Fibroblast of pulmonary artery (primary cell): ENCODE results near the gene KCNQ1OT1.

Experiments
- DNase-seq: peaks from one replicate; pipeline ENCODE4 v3.0.0-alpha.2; 2010; ENCODE audit warnings: low read depth
- H3K4me3 ChIP-seq: replicated peaks from 2 replicates; pipeline ENCODE4 v1.5.1; 2011; ENCODE audit warnings: low read depth, mild to moderate bottlenecking, control low read depth, low read length, moderate library complexity
- TF ChIP-seq, protein P1 (sequence below): IDR thresholded peaks from 2 replicates; pipeline ENCODE4 v1.5.1; 2011; ENCODE audit warnings: mild to moderate bottlenecking, control low read depth, low read length, inconsistent platforms; ENCODE audit errors: missing control alignments

The KCNQ1OT1 gene

DNA sequence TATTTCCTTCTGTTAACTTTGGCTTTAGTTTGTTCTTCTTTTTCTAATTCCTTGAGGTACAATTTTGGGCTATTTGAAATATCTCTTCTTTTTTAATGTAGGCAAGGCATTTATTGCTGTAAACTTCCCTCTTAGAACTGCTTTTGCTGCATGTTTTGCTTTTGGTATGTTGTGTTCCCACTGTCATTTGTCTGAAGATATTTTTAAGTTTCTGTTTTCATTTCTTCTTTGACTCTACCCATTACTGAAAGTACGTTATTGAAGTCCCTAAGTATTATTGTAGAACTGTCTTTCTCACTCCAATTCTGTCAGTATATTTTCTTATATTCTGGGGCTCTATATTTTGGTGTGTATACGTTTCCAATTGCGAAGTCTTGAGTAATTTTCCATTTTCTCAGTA is 77.9 kb downstream of the KCNQ1OT1 start:
- TF ChIP-seq, protein P1, sequence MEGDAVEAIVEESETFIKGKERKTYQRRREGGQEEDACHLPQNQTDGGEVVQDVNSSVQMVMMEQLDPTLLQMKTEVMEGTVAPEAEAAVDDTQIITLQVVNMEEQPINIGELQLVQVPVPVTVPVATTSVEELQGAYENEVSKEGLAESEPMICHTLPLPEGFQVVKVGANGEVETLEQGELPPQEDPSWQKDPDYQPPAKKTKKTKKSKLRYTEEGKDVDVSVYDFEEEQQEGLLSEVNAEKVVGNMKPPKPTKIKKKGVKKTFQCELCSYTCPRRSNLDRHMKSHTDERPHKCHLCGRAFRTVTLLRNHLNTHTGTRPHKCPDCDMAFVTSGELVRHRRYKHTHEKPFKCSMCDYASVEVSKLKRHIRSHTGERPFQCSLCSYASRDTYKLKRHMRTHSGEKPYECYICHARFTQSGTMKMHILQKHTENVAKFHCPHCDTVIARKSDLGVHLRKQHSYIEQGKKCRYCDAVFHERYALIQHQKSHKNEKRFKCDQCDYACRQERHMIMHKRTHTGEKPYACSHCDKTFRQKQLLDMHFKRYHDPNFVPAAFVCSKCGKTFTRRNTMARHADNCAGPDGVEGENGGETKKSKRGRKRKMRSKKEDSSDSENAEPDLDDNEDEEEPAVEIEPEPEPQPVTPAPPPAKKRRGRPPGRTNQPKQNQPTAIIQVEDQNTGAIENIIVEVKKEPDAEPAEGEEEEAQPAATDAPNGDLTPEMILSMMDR = no peak
- no peak overlapping the region for H3K4me3 ChIP-seq
- DNase-seq = no peak

DNA sequence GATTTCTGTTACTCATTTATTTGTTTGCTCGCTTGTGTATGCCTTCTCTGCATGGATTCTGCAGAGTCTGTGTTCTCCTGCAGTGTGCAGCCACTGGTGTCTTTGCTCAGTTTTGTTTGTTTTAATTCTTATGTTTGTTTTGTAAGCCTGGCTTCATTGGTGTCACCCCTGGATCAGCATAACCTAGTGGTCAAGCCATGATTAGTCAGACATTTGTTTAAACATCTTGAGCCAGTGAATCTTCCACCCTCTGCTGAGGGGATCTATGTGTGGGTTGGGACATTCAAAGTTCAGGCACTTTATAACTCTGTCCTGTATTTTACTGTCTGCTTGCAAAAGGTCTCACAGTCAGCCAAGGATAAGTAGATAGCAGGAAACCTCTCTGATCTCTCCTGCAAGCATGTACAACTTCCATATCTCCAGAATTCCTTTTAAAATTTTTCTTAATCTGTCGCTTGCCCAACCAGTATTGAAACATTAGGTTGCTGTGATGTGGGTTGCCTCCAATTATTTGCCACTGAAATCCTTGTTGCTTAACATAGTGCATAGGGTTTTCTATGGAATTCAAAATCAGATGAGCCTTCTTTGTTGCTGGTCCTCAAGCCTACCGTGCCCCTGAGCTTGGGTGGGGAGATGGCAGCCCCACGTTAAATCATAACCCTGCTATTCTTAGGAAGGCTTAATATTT is 86.8 kb downstream of the KCNQ1OT1 start:
- no peak for DNase-seq
- TF ChIP-seq, protein P1 = no peak

GRCh38 chr11:2609345-2609744 is 90.4 kb downstream of the KCNQ1OT1 start:
- H3K4me3 ChIP-seq = no peak overlapping the region
- DNase-seq = no peak
- TF ChIP-seq, protein P1 = no peak

More for the DNA sequence above, 86.8 kb downstream of the KCNQ1OT1 start:
- H3K4me3 ChIP-seq = no peak overlapping the region

DNA sequence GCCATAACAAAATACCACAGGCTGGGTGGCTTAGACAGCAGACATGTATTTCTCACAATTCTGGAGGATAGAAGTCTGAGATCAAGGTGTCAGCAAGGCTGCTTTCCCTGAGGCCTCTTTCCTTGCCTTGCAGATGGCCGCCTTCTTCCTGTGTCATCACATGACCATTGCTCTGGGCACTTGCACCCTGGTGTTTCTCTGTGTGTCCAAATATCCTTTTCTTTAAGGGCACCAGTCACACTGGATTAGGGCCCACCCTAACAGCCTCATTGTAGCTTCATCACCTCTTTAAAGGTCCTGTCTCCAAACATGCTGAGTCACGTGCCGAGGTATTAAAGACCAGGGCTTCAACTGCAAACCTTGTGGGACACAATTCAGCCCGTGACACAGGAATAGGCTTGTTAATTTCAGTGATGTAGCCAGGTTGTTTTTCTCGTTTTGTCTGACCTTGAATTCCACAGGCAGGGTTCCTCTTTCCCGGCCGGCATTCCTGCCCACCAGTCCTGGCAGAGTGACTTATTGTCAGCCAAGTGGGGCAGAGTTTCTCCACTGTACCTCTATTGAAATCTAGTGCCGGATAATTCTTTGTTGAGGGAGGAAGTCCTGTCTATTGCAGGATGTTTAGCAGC is 100.1 kb downstream of the KCNQ1OT1 start:
- no peak for DNase-seq
- H3K4me3 ChIP-seq = no peak overlapping the region
- TF ChIP-seq, protein P1 = no peak

- TF ChIP-seq, protein P1 = no peak
- no peak overlapping the region for H3K4me3 ChIP-seq
- DNase-seq = no peak
These were observed 104.6 kb downstream of the KCNQ1OT1 start for GRCh38 chr11:2595204-2595603.

GRCh38 chr11:2594267-2594666 is 105.5 kb downstream of the KCNQ1OT1 start:
- no peak overlapping the region for H3K4me3 ChIP-seq
- DNase-seq = no peak
- TF ChIP-seq, protein P1 = no peak

GRCh38 chr11:2593393-2593950 is 106.3 kb downstream of the KCNQ1OT1 start:
- TF ChIP-seq, protein P1 = no peak

More at GRCh38 chr11:2593393-2593950, 106.3 kb downstream of the KCNQ1OT1 start:
- no peak overlapping the region for H3K4me3 ChIP-seq
- no peak for DNase-seq
